Caco-2 (cell line): ENCODE data around the gene KIRREL2. TPM values are rescaled to one million over a fixed set of nuclear protein-coding genes. Genes with fewer than 3 reads are reported as not detected.
"Not testable (repeated sequence)": the region's sequence is repeated elsewhere in the genome, so short reads cannot be mapped to it uniquely, and the experiment has no call there.

Experiments
- BruUV-seq: library from RNA; stranded (reverse); fragments of 400-500 nt; replicated peaks from 2 replicates; lab custom pipeline; 2021; lab: Mats Ljungman, UMichigan
- CTCF ChIA-PET: fragments of 300-600 bp; sonication (Branson Sonifier 250); formaldehyde crosslinking; loops from one replicate; lab custom pipeline; 2022; ENCODE audit warnings: antibody characterized with exemption; lab: Charles Lee
- POLR2A ChIA-PET: fragments of 300-600 bp; sonication (Branson Sonifier 250); formaldehyde crosslinking; loops from one replicate; lab custom pipeline; 2022; ENCODE audit warnings: antibody characterized with exemption; lab: Charles Lee
- DNase-seq, 2 experiments: peaks; one replicate each; pipeline versions ENCODE4 v3.0.0 to v3.0.0-alpha.2; 2020 to 2022
- H3K27me3 ChIP-seq: replicated peaks from 2 replicates; pipeline ENCODE4 v1.6.0; 2011; ENCODE audit warnings: low read length; ENCODE audit not compliant: control insufficient read depth, insufficient read depth
- H3K36me3 ChIP-seq: 2 replicates; pipeline ENCODE4 v1.5.1; 2011; ENCODE audit warnings: low read length; ENCODE audit not compliant: control insufficient read depth, insufficient read depth
- H3K4me1 ChIP-seq: fragments of 250-450 bp; sonication (Bioruptor Pico); 2 replicates; pipeline ENCODE4 v1.5.1; 2020; ENCODE audit warnings: mild to moderate bottlenecking
- H3K4me3 ChIP-seq: 2 replicates; pipeline ENCODE4 v1.5.1; 2011; ENCODE audit warnings: low read depth, mild to moderate bottlenecking, control low read depth, low read length
- H3K9me3 ChIP-seq: fragments of 250-450 bp; sonication (Bioruptor Pico); 2 replicates; pipeline ENCODE4 v1.5.1; 2020; ENCODE audit warnings: mild to moderate bottlenecking, moderate library complexity
- H3K27ac Mint-ChIP-seq: one replicate; pipeline ENCODE4 v1.8.0; 2022; ENCODE audit warnings: mixed read lengths; ENCODE audit not compliant: unreplicated experiment
- H3K27me3 Mint-ChIP-seq: one replicate; pipeline ENCODE4 v1.8.0; 2022; ENCODE audit warnings: mixed read lengths; ENCODE audit not compliant: insufficient read depth, unreplicated experiment
- H3K36me3 Mint-ChIP-seq: one replicate; pipeline ENCODE4 v1.8.0; 2022; ENCODE audit warnings: mild to moderate bottlenecking, mixed read lengths; ENCODE audit not compliant: insufficient read depth, unreplicated experiment
- H3K4me1 Mint-ChIP-seq: one replicate; pipeline ENCODE4 v1.8.0; 2022; ENCODE audit warnings: low read depth, mixed read lengths; ENCODE audit not compliant: unreplicated experiment
- H3K4me3 Mint-ChIP-seq: one replicate; pipeline ENCODE4 v1.8.0; 2022; ENCODE audit warnings: mild to moderate bottlenecking, moderate library complexity, mixed read lengths; ENCODE audit not compliant: unreplicated experiment
- H3K9me3 Mint-ChIP-seq: one replicate; pipeline ENCODE4 v1.8.0; 2022; ENCODE audit warnings: mixed read lengths; ENCODE audit not compliant: unreplicated experiment
- intact Hi-C: fragments of 100-400 bp; cut with micrococcal nuclease; formaldehyde crosslinking; loops from one replicate; pipeline ENCODE4 v1.10.0; 2022; ENCODE audit not compliant: unreplicated experiment
- total RNA-seq: library from RNA; stranded (reverse); gene quantifications from 2 replicates; pipeline ENCODE4 v1.2.3, GENCODE V29; 2022
- TF ChIP-seq, protein P1 (sequence below), 2 experiments: fragments of 200-600 bp in 1 of 2; IDR thresholded peaks; 1 replicate in 1 of 2; 2 replicates in 1 of 2; pipeline versions ENCODE4 v1.5.1 to v1.8.0; 2011 to 2022; ENCODE audit warnings: antibody characterized with exemption in 1 of 2, control low read depth in 1 of 2, inconsistent platforms in 1 of 2, low read depth in 1 of 2, low read length in 1 of 2, mild to moderate bottlenecking in 1 of 2, moderate library complexity in 1 of 2; ENCODE audit not compliant: insufficient read depth in 1 of 2, severe bottlenecking in 1 of 2, unreplicated experiment in 1 of 2

Gene KIRREL2
- total RNA-seq, 1 experiment from 2014 or later = 0.14 TPM

DNA sequence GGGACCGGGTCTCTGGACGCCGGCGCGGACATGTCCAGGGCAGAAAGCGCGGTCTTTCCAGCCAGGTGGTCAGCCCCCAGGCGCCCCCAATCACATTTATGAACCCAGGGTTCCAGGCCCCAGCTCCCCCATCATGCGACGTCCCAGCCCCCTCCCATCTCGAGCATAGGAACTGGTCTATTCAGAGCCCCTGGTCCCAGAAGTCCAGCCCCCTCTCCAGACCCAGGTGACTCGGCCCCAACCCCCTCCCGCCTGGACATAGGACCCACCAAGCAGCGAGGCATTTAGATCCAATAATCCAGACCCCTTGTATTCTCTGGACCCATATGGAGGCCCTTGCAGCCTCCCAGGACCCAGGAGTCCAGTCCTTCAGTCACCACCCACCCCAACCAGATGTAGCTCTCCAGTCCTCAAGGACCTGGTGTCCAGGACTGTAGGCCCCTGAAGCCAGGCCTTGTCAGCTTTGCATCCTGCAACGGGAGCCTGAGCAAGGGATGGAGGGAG is 12.2 kb downstream of the KIRREL2 start:
- Histone ChIP-seq H3K4me3 (peak overlapping the region; percentile 46), H3K27me3 (no peaks in the 10 kb centered on the region; the same call in 1 of the 2 replicates), H3K36me3 (no peaks in the 10 kb centered on the region; the same call in none of the 2 replicates), H3K4me1 (peaks cover 23% of the 10 kb centered on the region), H3K9me3 (no peaks in the 10 kb centered on the region)
- Mint-ChIP-seq H3K4me1 (peaks cover 9% of the 10 kb centered on the region), H3K27me3 (peaks cover 29% of the 10 kb centered on the region), H3K4me3 (peak overlapping the region; percentile 75), H3K27ac (no peak overlapping the region), H3K9me3 (no peaks in the 10 kb centered on the region), H3K36me3 (no peaks in the 10 kb centered on the region)
- DNase-seq = no peak
- TF ChIP-seq, protein P1, sequence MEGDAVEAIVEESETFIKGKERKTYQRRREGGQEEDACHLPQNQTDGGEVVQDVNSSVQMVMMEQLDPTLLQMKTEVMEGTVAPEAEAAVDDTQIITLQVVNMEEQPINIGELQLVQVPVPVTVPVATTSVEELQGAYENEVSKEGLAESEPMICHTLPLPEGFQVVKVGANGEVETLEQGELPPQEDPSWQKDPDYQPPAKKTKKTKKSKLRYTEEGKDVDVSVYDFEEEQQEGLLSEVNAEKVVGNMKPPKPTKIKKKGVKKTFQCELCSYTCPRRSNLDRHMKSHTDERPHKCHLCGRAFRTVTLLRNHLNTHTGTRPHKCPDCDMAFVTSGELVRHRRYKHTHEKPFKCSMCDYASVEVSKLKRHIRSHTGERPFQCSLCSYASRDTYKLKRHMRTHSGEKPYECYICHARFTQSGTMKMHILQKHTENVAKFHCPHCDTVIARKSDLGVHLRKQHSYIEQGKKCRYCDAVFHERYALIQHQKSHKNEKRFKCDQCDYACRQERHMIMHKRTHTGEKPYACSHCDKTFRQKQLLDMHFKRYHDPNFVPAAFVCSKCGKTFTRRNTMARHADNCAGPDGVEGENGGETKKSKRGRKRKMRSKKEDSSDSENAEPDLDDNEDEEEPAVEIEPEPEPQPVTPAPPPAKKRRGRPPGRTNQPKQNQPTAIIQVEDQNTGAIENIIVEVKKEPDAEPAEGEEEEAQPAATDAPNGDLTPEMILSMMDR (IDR thresholded peaks at IDR 0.05; ENCODE audit: insufficient read depth in 1 of 2, low read depth in 1 of 2, low read length in 1 of 2, severe bottlenecking in 1 of 2, unreplicated experiment in 1 of 2) = no peak
- POLR2A ChIA-PET = no interaction called here
- BruUV-seq = no TSS peak
- intact Hi-C loops = loop anchor here (1.0 kb wide), 1 partner anchor 10 kb away; no protein-coding TSS in a partner anchor
- CTCF ChIA-PET = interaction anchor here (0.6 to 1.1 kb wide), 3 partner anchors 28 to 62 kb away, joined by 3 to 9 read pairs (median 5); no protein-coding TSS in a partner anchor

DNA sequence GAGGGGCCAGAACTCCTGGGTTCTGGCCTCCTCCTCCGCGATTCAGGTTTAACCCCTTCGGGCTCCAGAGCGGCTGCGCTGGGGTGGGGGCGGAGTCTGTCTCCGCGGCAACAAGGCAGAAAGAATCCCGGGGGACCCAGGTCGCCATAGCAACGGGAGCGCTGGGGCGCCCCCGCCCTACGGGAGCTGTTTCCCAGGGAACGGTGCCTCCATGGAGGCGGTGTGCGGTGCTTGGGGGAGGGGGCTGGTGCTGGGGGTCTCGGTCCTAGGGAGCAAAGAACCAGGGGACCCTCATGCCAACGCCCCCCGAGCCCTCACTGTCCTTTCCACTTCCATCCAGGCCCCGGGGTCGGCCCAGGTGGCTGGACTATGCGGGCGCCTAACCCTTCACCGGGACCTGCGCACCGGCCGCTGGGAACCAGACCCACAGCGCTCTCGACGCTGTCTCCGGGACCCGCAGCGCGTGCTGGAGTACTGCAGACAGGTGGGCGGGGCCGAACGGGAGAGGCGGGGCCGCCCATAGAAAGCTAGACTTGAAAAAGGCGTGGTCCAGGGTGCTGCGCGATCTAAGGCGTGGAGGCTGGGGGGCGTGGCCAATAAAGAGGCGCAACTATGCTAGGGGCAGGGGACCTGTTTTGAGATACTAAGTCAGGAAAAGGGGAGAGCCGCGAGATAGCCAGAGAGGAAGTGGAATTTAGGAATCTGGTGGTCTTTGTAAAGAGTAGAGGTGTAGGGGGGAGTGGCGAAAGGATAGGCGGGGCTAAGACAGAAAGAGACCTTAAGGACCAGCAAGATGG is 12.8 kb downstream of the KIRREL2 start:
- H3K4me3 ChIP-seq = peak overlapping the region; percentile 46
- H3K36me3 ChIP-seq = no peaks in the 10 kb centered on the region; the same call in none of the 2 replicates
- CTCF ChIA-PET = interaction anchor here (0.5 to 1.6 kb wide), 5 partner anchors 10 to 359 kb away, joined by 3 to 8 read pairs (median 3); no protein-coding TSS in a partner anchor
- Mint-ChIP-seq H3K4me3 (peak overlapping the region; percentile 75), H3K36me3 (no peaks in the 10 kb centered on the region), H3K27ac (no peak overlapping the region), H3K4me1 (peaks cover 9% of the 10 kb centered on the region), H3K27me3 (peaks cover 31% of the 10 kb centered on the region), H3K9me3 (no peaks in the 10 kb centered on the region)
- peaks cover 23% of the 10 kb centered on the region for H3K4me1 ChIP-seq
- BruUV-seq = no TSS peak
- POLR2A ChIA-PET = interaction anchor here (0.6 kb wide), 1 partner anchor 47 kb away, joined by 6 read pairs; no protein-coding TSS in a partner anchor
- no peaks in the 10 kb centered on the region for H3K9me3 ChIP-seq
- DNase-seq = peak; percentile 86 to 90
- no peaks in the 10 kb centered on the region; the same call in 1 of the 2 replicates for H3K27me3 ChIP-seq
- intact Hi-C loops = loop anchor here (1.0 kb wide), 1 partner anchor 10 kb away; no protein-coding TSS in a partner anchor
- TF ChIP-seq, protein P1 (IDR thresholded peaks at IDR 0.05; ENCODE audit: insufficient read depth in 1 of 2, low read depth in 1 of 2, low read length in 1 of 2, severe bottlenecking in 1 of 2, unreplicated experiment in 1 of 2) = no peak

GRCh38 chr19:35870124-35870736 is 13.5 kb downstream of the KIRREL2 start:
- intact Hi-C loops, H3K4me3 ChIP-seq, POLR2A ChIA-PET, H3K36me3 ChIP-seq, H3K9me3 ChIP-seq, H3K27ac Mint-ChIP-seq, H3K9me3 Mint-ChIP-seq, BruUV-seq, H3K4me1 Mint-ChIP-seq, H3K36me3 Mint-ChIP-seq, H3K27me3 ChIP-seq: not testable (repeated sequence)
- peak in 1 of 2 experiments; percentile 60 for DNase-seq
- CTCF ChIA-PET = interaction anchor here (1.0 to 1.6 kb wide), 4 partner anchors 9 to 360 kb away, joined by 3 to 8 read pairs (median 4); no protein-coding TSS in a partner anchor
- peaks cover 23% of the 10 kb centered on the region for H3K4me1 ChIP-seq
- Mint-ChIP-seq H3K27me3 (peaks cover 31% of the 10 kb centered on the region), H3K4me3 (peak overlapping the region; percentile 75)
